Parathyroid adenoma (tissue), 2 donors: ENCODE data around the gene ELMO3.

Experiments
- H2AFZ ChIP-seq: fragments of 300-600 bp; sonication (generic); one replicate; pipeline ENCODE4 v1.7.0; 2017; ENCODE audit warnings: antibody characterized with exemption, mild to moderate bottlenecking
- H3K27ac ChIP-seq: fragments of 300-600 bp; sonication (generic); one replicate; pipeline ENCODE4 v1.7.0; 2017
- H3K27me3 ChIP-seq: fragments of 300-600 bp; sonication (generic); one replicate; pipeline ENCODE4 v1.7.0; 2017; ENCODE audit warnings: low read length; ENCODE audit not compliant: control insufficient read depth, insufficient read depth
- H3K36me3 ChIP-seq: fragments of 300-600 bp; sonication (generic); one replicate; pipeline ENCODE4 v1.7.0; 2017; ENCODE audit warnings: low read length; ENCODE audit not compliant: control insufficient read depth, insufficient read depth
- H3K4me1 ChIP-seq: fragments of 300-600 bp; sonication (generic); one replicate; pipeline ENCODE4 v1.7.0; 2017; ENCODE audit warnings: control low read depth
- H3K4me2 ChIP-seq: fragments of 300-600 bp; sonication (generic); one replicate; pipeline ENCODE4 v1.7.0; 2017; ENCODE audit warnings: low read length
- H3K4me3 ChIP-seq: fragments of 300-600 bp; sonication (generic); one replicate; pipeline ENCODE4 v1.7.0; 2017; ENCODE audit warnings: low read depth, low read length
- H3K79me2 ChIP-seq: fragments of 300-600 bp; sonication (generic); one replicate; pipeline ENCODE4 v1.7.0; 2017; ENCODE audit warnings: control low read depth
- H3K9ac ChIP-seq: fragments of 300-600 bp; sonication (generic); one replicate; pipeline ENCODE4 v1.7.0; 2017; ENCODE audit warnings: mild to moderate bottlenecking
- H3K9me3 ChIP-seq: fragments of 300-600 bp; sonication (generic); one replicate; pipeline ENCODE4 v1.7.0; 2017; ENCODE audit warnings: low read length; ENCODE audit not compliant: control insufficient read depth
- CTCF ChIP-seq: fragments of 300-600 bp; sonication (generic); IDR thresholded peaks from one replicate; pipeline ENCODE4 v1.7.0; 2017; ENCODE audit warnings: antibody characterized with exemption, mild to moderate bottlenecking
- donor health status: primary hyperparathyroidism.

Gene ELMO3

GRCh38 chr16:67216612-67217490 lies 17.9 kb downstream of the ELMO3 start:
- H3K4me1 ChIP-seq: peaks cover 7% of the 10 kb centered on the region
- H2AFZ ChIP-seq: no peak overlapping the region
- H3K4me2 ChIP-seq: no peak overlapping the region
- TF ChIP-seq CTCF: no peak
- peak overlapping the region; percentile 20 for H3K27ac ChIP-seq
- H3K36me3 ChIP-seq: no peaks in the 10 kb centered on the region
- H3K4me3 ChIP-seq: no peak overlapping the region
- H3K9me3 ChIP-seq: no peaks in the 10 kb centered on the region
- H3K9ac ChIP-seq: no peak overlapping the region
- H3K79me2 ChIP-seq: no peaks in the 10 kb centered on the region
- H3K27me3 ChIP-seq: no peaks in the 10 kb centered on the region

- Histone ChIP-seq H3K27ac (peak overlapping the region; percentile 87), H3K27me3 (no peaks in the 10 kb centered on the region), H3K79me2 (peaks cover 8% of the 10 kb centered on the region), H3K4me2 (peak overlapping the region; percentile 31), H3K36me3 (no peaks in the 10 kb centered on the region), H3K9ac (no peak overlapping the region), H3K4me3 (peak overlapping the region; percentile 14), H3K9me3 (no peaks in the 10 kb centered on the region), H2AFZ (peak overlapping the region; percentile 8), H3K4me1 (peaks cover 21% of the 10 kb centered on the region)
- no peak for TF ChIP-seq CTCF
Measured at GRCh38 chr16:67223992-67224391, 25.1 kb downstream of the ELMO3 start.

GRCh38 chr16:67226295-67226803 lies 27.4 kb downstream of the ELMO3 start:
- H3K27me3 ChIP-seq: no peaks in the 10 kb centered on the region
- TF ChIP-seq CTCF: no peak
- H3K4me3 ChIP-seq: peak overlapping the region; percentile 93
- H3K4me2 ChIP-seq: peak overlapping the region; percentile 88
- peaks cover 8% of the 10 kb centered on the region for H3K79me2 ChIP-seq
- H3K27ac ChIP-seq: peak overlapping the region; percentile 46
- peaks cover 21% of the 10 kb centered on the region for H3K4me1 ChIP-seq
- H3K36me3 ChIP-seq: no peaks in the 10 kb centered on the region
- peak overlapping the region; percentile 54 for H2AFZ ChIP-seq
- no peaks in the 10 kb centered on the region for H3K9me3 ChIP-seq
- H3K9ac ChIP-seq: no peak overlapping the region

- H3K4me2 ChIP-seq: peak within 1 kb of the TSS; percentile 88
- H3K9ac ChIP-seq: peak within 1 kb of the TSS; percentile 28
- TF ChIP-seq CTCF: no peak
- H2AFZ ChIP-seq: peak within 1 kb of the TSS; percentile 54
- H3K79me2 ChIP-seq: peaks cover 8% of the 10 kb centered on the region
- peaks cover 21% of the 10 kb centered on the region for H3K4me1 ChIP-seq
- H3K9me3 ChIP-seq: no peaks in the 10 kb centered on the region
- H3K27ac ChIP-seq: peak within 1 kb of the TSS; percentile 46
- no peaks in the 10 kb centered on the region for H3K36me3 ChIP-seq
- H3K27me3 ChIP-seq: no peaks in the 10 kb centered on the region
- peak within 1 kb of the TSS; percentile 93 for H3K4me3 ChIP-seq
Measured at GRCh38 chr16:67226804-67227566, 28.1 kb downstream of the ELMO3 start, which contains the start of gene TMEM208. TMEM208 (plus strand) TSS chr16:67227130; CDS start chr16:67227219, 89 bp downstream.
